22Rv1 (cell line): ENCODE data around the gene POC1A.

Experiments
- ZFX ChIP-seq: fragments of 450-650 bp; IDR thresholded peaks from 2 replicates; pipeline ENCODE4 v1.6.1; 2017; ENCODE audit warnings: antibody characterized with exemption, borderline replicate concordance
- TF ChIP-seq, protein P1 (sequence below): fragments of 450-650 bp; IDR thresholded peaks from 2 replicates; pipeline ENCODE4 v1.5.1; 2017; ENCODE audit warnings: mild to moderate bottlenecking

DNA sequence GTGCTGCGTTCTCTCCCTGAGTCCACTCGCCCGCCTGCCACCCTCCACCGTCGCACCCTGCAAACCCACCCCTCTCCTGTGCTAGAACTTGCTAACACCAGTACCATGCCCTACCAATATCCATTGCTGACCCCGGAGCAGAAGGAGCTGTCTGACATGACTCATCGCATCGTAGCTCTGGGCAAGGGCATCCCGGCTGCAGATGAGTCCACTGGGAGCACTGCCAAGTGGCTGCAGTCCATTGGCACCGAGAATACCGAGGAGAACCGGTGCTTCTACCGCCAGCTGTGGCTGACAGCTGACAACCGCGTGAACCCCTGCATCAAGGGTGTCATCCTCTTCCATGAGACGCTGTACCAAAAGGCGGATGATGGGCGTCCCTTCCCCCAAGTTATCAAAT is 38.8 kb upstream of the POC1A start:
- TF ChIP-seq, protein P1, sequence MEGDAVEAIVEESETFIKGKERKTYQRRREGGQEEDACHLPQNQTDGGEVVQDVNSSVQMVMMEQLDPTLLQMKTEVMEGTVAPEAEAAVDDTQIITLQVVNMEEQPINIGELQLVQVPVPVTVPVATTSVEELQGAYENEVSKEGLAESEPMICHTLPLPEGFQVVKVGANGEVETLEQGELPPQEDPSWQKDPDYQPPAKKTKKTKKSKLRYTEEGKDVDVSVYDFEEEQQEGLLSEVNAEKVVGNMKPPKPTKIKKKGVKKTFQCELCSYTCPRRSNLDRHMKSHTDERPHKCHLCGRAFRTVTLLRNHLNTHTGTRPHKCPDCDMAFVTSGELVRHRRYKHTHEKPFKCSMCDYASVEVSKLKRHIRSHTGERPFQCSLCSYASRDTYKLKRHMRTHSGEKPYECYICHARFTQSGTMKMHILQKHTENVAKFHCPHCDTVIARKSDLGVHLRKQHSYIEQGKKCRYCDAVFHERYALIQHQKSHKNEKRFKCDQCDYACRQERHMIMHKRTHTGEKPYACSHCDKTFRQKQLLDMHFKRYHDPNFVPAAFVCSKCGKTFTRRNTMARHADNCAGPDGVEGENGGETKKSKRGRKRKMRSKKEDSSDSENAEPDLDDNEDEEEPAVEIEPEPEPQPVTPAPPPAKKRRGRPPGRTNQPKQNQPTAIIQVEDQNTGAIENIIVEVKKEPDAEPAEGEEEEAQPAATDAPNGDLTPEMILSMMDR = no peak
- TF ChIP-seq ZFX = no peak
